HepG2 (cell line): ENCODE data around the gene ARHGAP19.

ENCODE experiments used
- ARNTL ChIP-seq: sonication (generic); formaldehyde crosslinking; IDR thresholded peaks from 2 replicates; pipeline ENCODE4 v1.4.0; 2020; ENCODE audit warnings: mild to moderate bottlenecking, missing genetic modification reagents
- BRCA1 ChIP-seq: sonication (generic); formaldehyde crosslinking; IDR thresholded peaks from 2 replicates; pipeline ENCODE4 v1.4.0; 2020; ENCODE audit warnings: missing genetic modification reagents
- NFYB ChIP-seq: sonication (generic); formaldehyde crosslinking; IDR thresholded peaks from 2 replicates; pipeline ENCODE4 v1.4.0; 2020; ENCODE audit warnings: missing genetic modification reagents
- POGZ ChIP-seq: sonication (generic); formaldehyde crosslinking; IDR thresholded peaks from 2 replicates; pipeline ENCODE4 v1.4.0; 2020; ENCODE audit warnings: mild to moderate bottlenecking, missing genetic modification reagents
- RELA ChIP-seq: sonication (generic); formaldehyde crosslinking; IDR thresholded peaks from 2 replicates; pipeline ENCODE4 v1.4.0; 2020; ENCODE audit warnings: missing genetic modification reagents
- ZNF350 ChIP-seq: sonication (generic); formaldehyde crosslinking; IDR thresholded peaks from 2 replicates; pipeline ENCODE4 v1.4.0; 2020; ENCODE audit warnings: mild to moderate bottlenecking, low read depth, missing genetic modification reagents, borderline replicate concordance
- ZNF569 ChIP-seq: sonication (generic); formaldehyde crosslinking; IDR thresholded peaks from 2 replicates; pipeline ENCODE4 v1.5.0; 2020; ENCODE audit warnings: mild to moderate bottlenecking, missing genetic modification reagents, moderate library complexity, borderline replicate concordance

DNA sequence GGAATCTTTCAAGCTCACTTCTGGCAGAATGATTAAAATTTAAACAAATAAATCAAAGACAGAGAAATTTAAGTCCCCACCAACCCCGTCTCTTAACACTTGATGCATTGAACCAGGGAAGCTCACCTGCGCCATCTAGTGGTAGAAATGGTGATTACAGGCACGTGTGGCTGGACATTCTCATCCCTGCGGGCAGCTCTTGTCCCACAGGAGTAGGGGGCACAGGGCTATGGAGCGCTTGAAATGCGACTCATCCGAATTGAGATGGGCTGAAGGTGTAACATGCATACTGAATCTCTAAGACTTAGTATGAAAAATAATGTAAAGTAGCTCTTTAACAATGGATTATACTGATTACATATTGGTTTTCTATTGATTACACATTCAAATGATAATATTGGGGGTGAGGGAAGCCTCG is 81.9 kb downstream of the ARHGAP19 start:
- TF ChIP-seq ARNTL (CRISPR knock-in tag) = no peak
- TF ChIP-seq BRCA1 = no peak
- no peak for TF ChIP-seq POGZ (CRISPR knock-in tag)
- no peak for TF ChIP-seq NFYB
- TF ChIP-seq ZNF350 (CRISPR knock-in tag) = no peak
- no peak for TF ChIP-seq RELA
- TF ChIP-seq ZNF569 (CRISPR knock-in tag) = no peak
